SK-N-SH treated with all-trans-retinoic acid at 6 μM for 48 hours (cell line): ENCODE measurements around the gene STK11.

ENCODE experiments used
- ATAC-seq: fragments of 200-7000 bp; cut with Tn5 transposase; 3 replicates; pipeline ENCODE4 v1.9.1; 2020; ENCODE audit warnings: mild to moderate bottlenecking, moderate library complexity
- BACH2 ChIP-seq: fragments of 250-450 bp; sonication (Bioruptor Pico); IDR thresholded peaks from 2 replicates; pipeline ENCODE4 v1.9.0; 2021; ENCODE audit warnings: mild to moderate bottlenecking, borderline replicate concordance
- CSDC2 ChIP-seq: fragments of 250-450 bp; sonication (Bioruptor Pico); IDR thresholded peaks from 2 replicates; pipeline ENCODE4 v1.5.0; 2020; ENCODE audit warnings: mild to moderate bottlenecking, moderate library complexity
- CSRNP3 ChIP-seq: fragments of 250-450 bp; sonication (Bioruptor Pico); IDR thresholded peaks from 2 replicates; pipeline ENCODE4 v1.5.1; 2021; ENCODE audit warnings: mild to moderate bottlenecking, moderate library complexity
- GLIS3 ChIP-seq: fragments of 250-450 bp; sonication (Bioruptor Pico); IDR thresholded peaks from 2 replicates; pipeline ENCODE4 v1.5.0; 2020; ENCODE audit warnings: mild to moderate bottlenecking, moderate library complexity
- OSR1 ChIP-seq: fragments of 250-450 bp; sonication (Bioruptor Pico); IDR thresholded peaks from 2 replicates; pipeline ENCODE4 v1.8.0; 2022; ENCODE audit warnings: moderate library complexity, mild to moderate bottlenecking, inconsistent platforms
- PATZ1 ChIP-seq: fragments of 250-450 bp; sonication (Bioruptor Pico); IDR thresholded peaks from 2 replicates; pipeline ENCODE4 v1.8.0; 2020; ENCODE audit warnings: mild to moderate bottlenecking, moderate library complexity, borderline replicate concordance
- RARB ChIP-seq: fragments of 250-450 bp; sonication (Bioruptor Pico); IDR thresholded peaks from 2 replicates; pipeline ENCODE4 v1.8.0; 2021; ENCODE audit warnings: mild to moderate bottlenecking, moderate library complexity
- TCF4 ChIP-seq: fragments of 250-450 bp; sonication (Bioruptor Pico); IDR thresholded peaks from 2 replicates; pipeline ENCODE4 v1.8.0; 2021; ENCODE audit warnings: mild to moderate bottlenecking, moderate library complexity, borderline replicate concordance
- TSHZ2 ChIP-seq: fragments of 250-450 bp; sonication (Bioruptor Pico); IDR thresholded peaks from 2 replicates; pipeline ENCODE4 v1.5.0; 2020; ENCODE audit warnings: mild to moderate bottlenecking, moderate library complexity
- ZC3H10 ChIP-seq: fragments of 250-450 bp; sonication (Bioruptor Pico); IDR thresholded peaks from 2 replicates; pipeline ENCODE4 v1.5.1; 2021; ENCODE audit warnings: mild to moderate bottlenecking, moderate library complexity
- ZFP3 ChIP-seq: fragments of 250-450 bp; sonication (Bioruptor Pico); IDR thresholded peaks from 2 replicates; pipeline ENCODE4 v1.5.0; 2020; ENCODE audit warnings: mild to moderate bottlenecking, moderate library complexity
- ZFP30 ChIP-seq: fragments of 450-650 bp; formaldehyde crosslinking; IDR thresholded peaks from 2 replicates; pipeline ENCODE4 v1.5.0; 2022; ENCODE audit warnings: mild to moderate bottlenecking, moderate library complexity
- ZNF565 ChIP-seq: fragments of 450-650 bp; formaldehyde crosslinking; conservative IDR thresholded peaks from 2 replicates; pipeline ENCODE4 v1.5.0; 2020; ENCODE audit warnings: low read depth, mild to moderate bottlenecking, moderate library complexity
- ZNF70 ChIP-seq: fragments of 450-650 bp; formaldehyde crosslinking; IDR thresholded peaks from 2 replicates; pipeline ENCODE4 v1.5.0; 2020; ENCODE audit warnings: mild to moderate bottlenecking, moderate library complexity

The STK11 gene

GRCh38 chr19:1234051-1234954 is 28.7 kb downstream of the STK11 start:
- no peak for TF ChIP-seq CSRNP3 (CRISPR knock-in tag)
- no peak for ATAC-seq

GRCh38 chr19:1234955-1235380 is 29.4 kb downstream of the STK11 start:
- TF ChIP-seq CSRNP3 (CRISPR knock-in tag) = no peak
- TF ChIP-seq CSDC2 (CRISPR knock-in tag) = no peak
- no peak for TF ChIP-seq ZNF565 (CRISPR knock-in tag)
- no peak for TF ChIP-seq ZC3H10 (CRISPR knock-in tag)
- no peak for TF ChIP-seq TSHZ2 (CRISPR knock-in tag)
- no peak for TF ChIP-seq RARB (CRISPR knock-in tag)
- TF ChIP-seq TCF4 (CRISPR knock-in tag) = no peak
- TF ChIP-seq ZFP3 (CRISPR knock-in tag) = no peak
- no peak for TF ChIP-seq BACH2 (CRISPR knock-in tag)
- no peak for TF ChIP-seq ZNF70 (CRISPR knock-in tag)
- TF ChIP-seq OSR1 (CRISPR knock-in tag) = no peak
- no peak for TF ChIP-seq GLIS3 (CRISPR knock-in tag)
- ATAC-seq = no peak

GRCh38 chr19:1235625-1236538 is 30.3 kb downstream of the STK11 start:
- ATAC-seq = peak; percentile 30
- TF ChIP-seq CSRNP3 (CRISPR knock-in tag) = no peak
- no peak for TF ChIP-seq TSHZ2 (CRISPR knock-in tag)
- no peak for TF ChIP-seq BACH2 (CRISPR knock-in tag)
- no peak for TF ChIP-seq ZFP30 (CRISPR knock-in tag)
- TF ChIP-seq PATZ1 (CRISPR knock-in tag) = no peak
- TF ChIP-seq ZNF565 (CRISPR knock-in tag) = no peak
- no peak for TF ChIP-seq ZC3H10 (CRISPR knock-in tag)
